Measurements from ENCODE around the gene DSG2.
"Not testable (repeated sequence)": the region's sequence is repeated elsewhere in the genome, so short reads cannot be mapped to it uniquely, and the experiment has no call there.

Gene DSG2

GRCh38 chr18:31497836-31498573 is at the start of gene DSG2:
DSG2 (plus strand) TSS chr18:31498177; CDS start chr18:31498252, 75 bp downstream.
- DNase-seq, result no peak

- no peak for DNase-seq
These were observed 47.6 kb upstream of the DSG2 start for GRCh38 chr18:31450409-31450808.

DNA sequence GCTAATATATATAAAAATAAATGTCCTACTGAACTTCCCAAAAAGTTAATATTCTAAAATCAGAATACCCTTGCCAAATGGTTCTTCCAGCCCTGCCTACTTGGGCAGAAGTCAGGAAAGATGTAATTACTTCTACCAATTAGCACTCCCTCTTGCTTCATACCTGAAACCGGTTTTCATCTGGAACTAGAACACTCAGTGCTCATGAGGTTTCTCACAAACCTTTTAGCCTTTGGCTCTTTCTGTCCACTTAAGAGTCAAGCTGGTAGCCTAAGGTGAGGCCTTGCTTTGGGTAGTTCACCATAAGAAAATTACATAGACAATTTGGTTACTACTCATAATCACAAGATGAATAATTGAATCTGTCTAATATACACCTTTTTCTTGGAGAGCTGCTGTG is 46.4 kb upstream of the DSG2 start:
- no peak for DNase-seq

- DNase-seq, result no peak
These were observed 43.8 kb upstream of the DSG2 start for GRCh38 chr18:31454066-31454708.

DNA sequence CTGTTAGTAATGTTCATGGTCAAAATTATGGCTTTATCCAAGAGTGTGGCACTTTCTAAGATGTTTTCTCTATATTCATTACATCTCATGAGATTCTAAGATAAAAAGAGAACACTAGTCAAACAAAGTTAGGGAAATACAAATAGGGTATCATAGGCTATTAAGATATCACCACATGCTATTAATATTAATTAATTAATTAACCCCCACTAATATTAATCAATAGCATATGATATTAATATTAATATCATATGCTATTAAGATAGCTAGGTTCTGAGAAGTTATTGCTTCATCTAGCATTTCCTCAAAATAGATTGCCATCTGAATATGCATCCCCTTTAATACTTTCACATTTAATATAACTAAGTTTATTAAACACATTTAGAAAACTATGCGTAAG is 28.3 kb upstream of the DSG2 start:
- no peak for DNase-seq

DNA sequence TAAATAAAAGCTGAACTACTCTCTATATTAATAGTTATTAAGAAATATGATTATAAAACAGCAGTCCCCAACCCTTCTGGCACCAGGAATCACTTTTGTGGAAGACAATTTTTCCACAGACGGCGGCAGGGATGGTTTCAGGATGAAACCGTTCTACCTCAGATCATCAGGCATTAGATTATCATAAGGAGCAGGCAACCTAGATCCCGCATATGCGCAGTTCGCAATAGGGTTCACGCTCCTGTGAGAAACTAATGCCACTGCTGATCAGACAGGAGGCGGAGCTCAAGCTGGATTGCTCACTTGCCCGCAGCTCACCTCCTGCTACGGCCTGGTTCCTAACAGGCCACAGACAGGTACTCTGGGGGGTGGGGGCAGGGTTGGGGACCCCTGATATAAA is 19.3 kb upstream of the DSG2 start:
- DNase-seq, result no peak

DNA sequence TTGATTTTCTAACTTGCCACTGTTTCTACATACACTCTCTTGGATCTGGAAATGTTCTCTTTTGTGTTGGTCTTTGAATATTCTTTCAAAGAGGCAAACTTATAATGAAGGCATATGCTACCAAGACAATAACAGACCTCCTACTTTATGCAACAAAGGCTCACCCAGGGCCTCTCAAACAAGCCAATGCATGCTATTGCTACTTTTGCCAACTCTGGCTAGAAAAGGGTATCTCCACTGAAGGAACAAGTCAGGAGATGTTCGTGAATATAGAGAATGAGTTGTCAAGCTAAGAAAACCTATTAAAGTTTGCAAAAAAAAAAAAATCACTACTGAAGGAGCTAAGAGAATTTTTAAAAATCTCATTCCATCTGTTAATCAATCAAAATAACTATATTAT is 15.9 kb upstream of the DSG2 start:
- DNase-seq, result no peak

DNA sequence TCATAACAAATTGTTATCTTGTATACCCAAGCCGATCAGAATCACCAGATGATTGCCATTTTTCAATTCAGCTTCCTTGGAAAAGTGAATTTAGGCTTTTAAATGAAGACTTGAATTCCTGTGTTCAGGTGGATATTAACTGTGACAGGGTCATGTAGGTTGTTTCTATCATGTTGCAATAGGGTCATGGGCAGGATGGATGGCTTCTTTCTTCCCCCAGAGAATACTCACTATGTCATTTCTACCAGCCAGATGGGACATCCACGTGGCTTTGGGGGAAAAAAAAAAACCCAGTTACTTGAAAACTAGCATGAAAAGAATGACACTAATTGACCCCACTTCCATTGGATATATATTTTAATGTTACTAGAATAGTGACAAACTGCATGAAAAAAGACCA is 14.6 kb upstream of the DSG2 start:
- DNase-seq, result no peak

DNA sequence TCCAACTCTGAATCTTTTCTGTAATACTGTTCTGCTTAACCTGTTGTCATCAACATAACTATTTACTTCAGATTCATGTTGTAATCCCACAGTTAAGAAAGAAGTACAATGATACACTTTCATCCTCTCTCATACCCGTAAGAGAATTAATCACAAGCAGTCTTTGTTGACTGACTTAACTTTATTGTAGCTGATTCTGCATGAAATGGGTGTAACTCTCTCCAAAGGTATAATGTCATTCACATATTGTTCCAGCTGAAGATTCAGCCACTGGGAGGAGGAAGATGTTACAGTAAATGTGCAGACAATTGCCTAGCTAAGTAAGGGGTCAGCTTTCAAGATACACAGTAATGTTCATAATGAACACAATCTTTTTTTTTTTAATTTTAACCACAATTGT is 13.5 kb upstream of the DSG2 start:
- DNase-seq, result no peak

GRCh38 chr18:31486165-31486564 is 11.8 kb upstream of the DSG2 start:
- no peak for DNase-seq

DNA sequence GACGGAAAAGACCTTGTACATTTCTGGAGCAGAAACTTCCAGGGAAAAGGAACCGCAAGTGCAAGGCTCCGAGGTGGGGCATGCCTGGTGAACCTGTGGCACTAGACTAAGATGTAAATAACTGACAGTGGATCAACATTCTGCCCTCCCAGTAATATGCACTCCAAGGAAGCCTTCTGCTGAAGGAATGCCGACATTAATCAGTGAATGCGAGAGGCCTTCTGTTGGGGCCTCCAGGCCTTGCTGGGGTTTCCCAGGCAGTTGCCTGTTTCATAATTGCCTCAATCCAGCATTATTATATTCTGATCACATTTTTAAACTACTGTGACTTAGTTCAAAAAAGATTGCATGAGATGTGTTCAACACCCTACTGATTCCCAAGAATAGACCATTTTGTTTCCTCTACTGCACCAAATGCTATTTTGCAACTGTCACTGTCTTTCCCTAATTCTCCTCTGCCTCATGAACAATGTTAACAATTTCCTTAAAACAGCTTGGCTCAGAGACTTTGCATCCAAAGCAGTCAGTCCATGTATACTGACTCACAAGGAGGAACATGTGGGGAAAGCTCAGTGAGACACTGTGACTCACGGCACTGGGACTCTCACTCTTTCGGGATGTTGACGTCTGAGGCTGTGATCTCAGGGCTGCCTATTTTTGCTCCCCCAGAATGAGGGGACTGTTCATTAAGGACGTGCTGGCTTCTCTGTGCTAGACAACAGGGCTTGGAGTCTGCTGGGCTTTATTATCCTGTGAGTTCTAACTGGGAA is 10.5 kb upstream of the DSG2 start:
- DNase-seq, result no peak

DNA sequence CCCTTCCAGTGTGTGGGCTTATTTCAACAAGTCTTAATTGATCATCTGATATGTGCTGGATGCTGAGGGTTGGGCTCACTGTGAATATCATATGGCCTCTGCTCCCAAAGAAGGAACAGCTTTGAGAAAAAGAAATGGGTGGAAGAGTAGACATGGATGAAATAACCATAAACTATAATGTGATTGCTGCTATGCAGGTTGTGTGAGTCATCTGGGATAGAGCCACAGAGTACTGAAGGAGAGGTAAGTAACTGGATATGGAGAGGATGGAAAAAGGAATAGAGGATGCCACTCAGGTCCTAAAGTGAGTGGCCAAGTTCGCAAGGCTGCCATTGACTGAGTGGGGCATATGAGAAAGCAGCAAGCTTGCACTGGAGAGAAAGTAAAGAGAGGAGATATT is 8.7 kb upstream of the DSG2 start:
- DNase-seq, result no peak

GRCh38 chr18:31490387-31490786 is 7.6 kb upstream of the DSG2 start:
- DNase-seq, result no peak

- DNase-seq, result no peak
These were observed 7.1 kb upstream of the DSG2 start for GRCh38 chr18:31490833-31491232.

DNA sequence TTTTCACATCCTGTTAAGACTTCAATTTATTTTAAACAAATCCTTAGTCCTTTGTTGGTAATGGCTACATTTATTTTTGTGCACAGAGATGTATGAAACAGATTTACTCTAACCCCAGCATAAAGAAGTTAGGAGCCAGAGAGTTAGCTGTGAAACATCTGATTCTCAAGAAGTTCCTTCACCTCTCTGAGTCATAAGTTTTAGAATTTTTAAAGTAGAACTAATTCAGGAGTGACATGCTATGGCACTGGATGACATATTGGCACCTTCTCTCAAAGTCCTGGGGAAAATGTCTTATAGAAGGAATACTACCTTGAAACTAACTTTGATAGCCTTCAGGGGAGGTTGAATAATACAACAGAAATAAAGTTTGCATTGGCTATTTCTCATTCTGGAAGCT is 6.4 kb upstream of the DSG2 start:
- no peak for DNase-seq

- no peak for DNase-seq
These were observed 5.3 kb upstream of the DSG2 start for GRCh38 chr18:31492671-31493070.

GRCh38 chr18:31493171-31493570 is 4.8 kb upstream of the DSG2 start:
- no peak for DNase-seq

- DNase-seq, result no peak
These were observed 4.0 kb upstream of the DSG2 start for GRCh38 chr18:31493941-31494340.

GRCh38 chr18:31494705-31495244 is 3.2 kb upstream of the DSG2 start:
- DNase-seq, result not testable (repeated sequence)

DNA sequence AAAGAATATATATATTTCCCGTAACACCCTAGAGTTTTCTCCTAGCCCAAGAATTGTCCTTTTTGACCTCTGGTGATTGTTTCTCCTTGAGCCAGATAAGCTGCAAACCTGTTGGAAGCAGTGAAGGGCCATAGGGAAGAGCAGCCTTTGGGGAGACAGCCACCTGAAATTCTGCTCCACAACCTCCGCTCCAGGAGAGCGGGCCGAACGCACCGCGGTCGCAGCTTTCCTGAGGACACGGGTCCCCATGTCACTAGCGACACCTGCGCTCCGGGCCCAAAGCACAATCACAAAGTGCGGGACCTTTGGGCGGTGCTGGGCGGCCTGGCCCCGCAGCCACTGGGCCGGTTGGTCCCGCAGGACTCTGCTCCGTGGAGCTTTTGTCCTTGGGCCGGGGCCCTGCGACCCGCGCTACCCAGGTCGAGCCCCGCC is 557 bp upstream of the DSG2 start:
- DNase-seq, result no peak

DNA sequence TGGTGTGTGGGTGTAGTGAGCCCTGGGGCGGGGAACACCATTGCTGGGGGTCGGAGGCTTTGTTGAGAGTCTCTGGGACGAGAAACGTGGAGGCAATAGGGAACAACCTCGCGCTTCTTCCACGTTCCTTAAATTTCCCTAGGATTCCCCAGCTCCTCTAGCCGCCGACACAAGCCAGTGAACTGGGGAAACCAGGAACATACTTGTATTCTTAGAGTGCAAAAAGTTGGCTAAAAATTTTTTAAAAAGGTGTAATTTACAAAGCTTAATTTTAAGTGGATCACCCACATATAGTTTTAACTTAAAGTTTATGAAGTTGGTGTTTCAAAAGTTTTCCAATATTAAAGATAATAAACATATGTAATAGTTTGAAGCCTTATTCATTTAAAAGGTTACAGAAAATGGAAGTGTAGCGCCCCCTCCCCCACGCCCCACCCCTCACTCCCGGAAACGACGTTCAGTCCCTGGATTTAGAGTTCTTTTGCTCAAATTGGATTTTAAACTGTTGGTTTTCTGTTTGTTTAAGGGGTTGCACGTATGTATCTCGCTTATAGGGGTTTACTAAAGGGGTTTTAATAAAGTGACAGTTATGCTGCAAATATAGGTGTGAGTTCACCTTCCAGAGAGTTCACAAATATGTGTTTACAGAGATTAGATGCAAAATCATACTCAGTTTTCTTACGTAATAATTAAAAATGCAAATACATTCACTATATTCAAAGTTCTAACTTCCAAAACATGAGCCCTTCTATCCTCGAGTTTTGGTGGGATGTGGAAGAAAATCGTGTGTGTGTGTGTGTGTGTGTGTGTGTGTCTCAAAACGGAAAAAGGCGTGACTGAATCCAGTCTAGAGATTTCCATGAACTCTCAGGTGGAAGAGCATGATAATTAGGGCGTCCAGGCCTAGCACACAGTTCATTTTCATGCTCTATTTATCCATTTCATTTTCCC is 872 bp downstream of the DSG2 start:
- DNase-seq, result no peak

DNA sequence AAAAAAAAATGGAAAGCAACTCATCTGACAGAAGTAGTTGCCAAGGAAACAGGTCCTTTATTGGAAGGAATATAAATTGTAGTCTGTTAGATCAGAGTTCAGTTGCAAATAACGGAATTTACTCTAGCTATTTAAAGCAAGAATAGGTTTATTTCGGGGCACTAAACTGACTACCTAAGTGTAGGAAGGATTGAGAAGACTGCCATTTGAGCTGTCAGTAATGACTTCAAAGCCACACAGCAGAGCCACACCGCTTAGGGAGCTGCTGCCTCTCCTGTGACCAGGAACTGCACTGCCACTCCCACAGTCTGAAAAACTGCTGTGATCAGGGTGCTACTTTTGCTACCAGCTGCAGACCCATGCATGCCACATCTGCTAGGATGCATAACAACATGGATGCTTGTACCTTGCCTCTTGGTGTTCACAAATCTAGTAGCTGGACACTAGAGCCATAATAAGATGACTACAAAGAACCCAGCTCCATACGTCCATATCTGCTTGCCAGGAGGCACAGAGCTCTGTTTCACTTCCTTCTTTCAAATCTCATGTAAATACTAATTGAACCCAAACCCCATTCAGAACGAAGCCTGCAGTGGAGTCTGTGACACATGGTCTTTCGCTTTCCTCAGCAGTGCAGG is 2.2 kb downstream of the DSG2 start:
- DNase-seq, result no peak
